Measurements from ENCODE around the gene ESPNL.
A peak's percentile ranks its signal among the peaks of the same experiment; 100 is the strongest.

The ESPNL gene

GRCh38 chr2:238159661-238160205 lies 59.6 kb downstream of the ESPNL start:
- peak overlapping the region in 4 of 7 experiments; percentile 22 to 59 (median 50) for H3K4me3 ChIP-seq (ENCODE audit: control insufficient read depth in 1 of 7, extremely low read depth in 1 of 7, insufficient read depth in 4 of 7, low read depth in 2 of 7, low read length in 6 of 7)
- ChIA-PET CTCF (interaction anchor here (0.8 to 4.3 kb wide), 4 partner anchors 15 to 181 kb away, joined by 3 to 16 read pairs (median 4); no protein-coding TSS in a partner anchor), POLR2A (interaction anchor here (1.0 kb wide), 1 partner anchor 99 kb away, joined by 4 read pairs; no protein-coding TSS in a partner anchor)
- peaks cover 2 to 26% (median 24%) of the 10 kb centered on the region in 4 experiments for H3K4me1 ChIP-seq (ENCODE audit: control extremely low read depth in 1 of 4, control insufficient read depth in 4 of 4, insufficient read depth in 4 of 4, low read length in 3 of 4)
- WGBS (ENCODE audit: insufficient coverage): 40% methylated on average over 8 of the region's 10 CpGs
- no peaks in the 10 kb centered on the region for H3K9me3 ChIP-seq (ENCODE audit: control extremely low read depth in 1 of 5, control insufficient read depth in 4 of 5, insufficient read depth in 2 of 5, low read depth in 1 of 5, low read length in 4 of 5)
- DNase-seq: no peak
- H3K36me3 ChIP-seq (ENCODE audit: control insufficient read depth in 4 of 4, insufficient read depth in 4 of 4, low read length in 3 of 4): no peaks in the 10 kb centered on the region
- no peak overlapping the region for H3K27ac ChIP-seq (ENCODE audit: insufficient read depth in 1 of 2, low read depth in 1 of 2, low read length in 2 of 2, poor library complexity in 1 of 2, severe bottlenecking in 2 of 2)
- peaks cover 0 to 62% (median 21%) of the 10 kb centered on the region in 5 experiments for H3K27me3 ChIP-seq (replicated peaks in 2 of 5; ENCODE audit: control insufficient read depth in 4 of 5, insufficient read depth in 5 of 5, low read length in 4 of 5)

- Histone ChIP-seq H3K4me1 (ENCODE audit: control extremely low read depth in 1 of 4, control insufficient read depth in 4 of 4, insufficient read depth in 4 of 4, low read length in 3 of 4) (peaks cover 2 to 26% (median 24%) of the 10 kb centered on the region in 4 experiments), H3K36me3 (ENCODE audit: control insufficient read depth in 4 of 4, insufficient read depth in 4 of 4, low read length in 3 of 4) (no peaks in the 10 kb centered on the region), H3K4me3 (ENCODE audit: control insufficient read depth in 1 of 7, extremely low read depth in 1 of 7, insufficient read depth in 4 of 7, low read depth in 2 of 7, low read length in 6 of 7) (peak overlapping the region in 3 of 7 experiments; percentile 22 to 59 (median 26)), H3K9me3 (ENCODE audit: control extremely low read depth in 1 of 5, control insufficient read depth in 4 of 5, insufficient read depth in 2 of 5, low read depth in 1 of 5, low read length in 4 of 5) (no peaks in the 10 kb centered on the region), H3K27me3 (replicated peaks in 2 of 5; ENCODE audit: control insufficient read depth in 4 of 5, insufficient read depth in 5 of 5, low read length in 4 of 5) (peaks cover 0 to 69% (median 21%) of the 10 kb centered on the region in 5 experiments), H3K27ac (ENCODE audit: insufficient read depth in 1 of 2, low read depth in 1 of 2, low read length in 2 of 2, poor library complexity in 1 of 2, severe bottlenecking in 2 of 2) (no peak overlapping the region)
- POLR2A ChIA-PET: interaction anchor here (1.0 kb wide), 1 partner anchor 98 kb away, joined by 4 read pairs; no protein-coding TSS in a partner anchor
- peak in 2 of 3 donors; percentile 36 to 48 for DNase-seq
- CTCF ChIA-PET: interaction anchor here (0.8 to 4.3 kb wide), 6 partner anchors 14 to 182 kb away, joined by 3 to 16 read pairs (median 4); no protein-coding TSS in a partner anchor
- 57% methylated on average over 17 of the region's 23 CpGs for WGBS (ENCODE audit: insufficient coverage)
These were observed 60.3 kb downstream of the ESPNL start for GRCh38 chr2:238160206-238161129.

DNA sequence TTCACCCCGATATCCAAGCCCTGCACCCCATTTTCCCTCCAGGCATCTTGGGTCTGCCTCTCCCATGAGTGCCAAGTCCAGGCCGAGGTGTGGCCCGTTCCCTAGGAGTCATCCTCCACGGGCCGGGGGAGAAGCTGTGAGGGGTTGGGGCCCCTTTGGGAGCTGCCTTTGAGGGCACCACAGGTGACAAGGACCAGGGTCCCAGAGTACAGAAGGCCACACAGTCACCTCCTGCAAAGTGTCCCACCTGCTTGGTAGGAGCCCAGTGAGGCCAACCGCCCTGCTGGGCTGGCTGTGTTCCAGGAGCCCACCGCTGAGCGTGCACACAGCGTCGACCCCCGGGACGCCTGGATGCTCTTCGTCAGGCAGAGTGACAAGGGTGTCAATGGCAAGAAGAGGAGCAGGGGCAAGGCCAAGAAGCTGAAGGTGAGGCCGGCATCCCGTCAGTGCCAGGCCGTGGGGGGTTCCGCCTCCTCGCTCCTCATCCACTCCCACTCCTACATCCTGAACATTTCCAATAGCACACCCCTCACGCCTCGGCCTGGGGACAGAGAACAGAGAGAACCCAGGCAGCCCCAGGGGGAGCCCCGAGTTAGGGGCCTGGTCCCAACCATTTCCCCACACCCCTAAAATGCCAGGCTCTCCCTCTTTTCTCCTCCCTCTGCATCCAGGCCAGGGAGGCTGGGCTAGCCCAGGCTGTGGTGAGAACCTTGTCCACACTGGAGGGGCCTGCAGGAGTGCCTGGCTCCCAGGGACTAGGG lies 61.3 kb downstream of the ESPNL start:
- DNase-seq: no peak
- H3K4me3 ChIP-seq (ENCODE audit: control insufficient read depth in 1 of 7, extremely low read depth in 1 of 7, insufficient read depth in 4 of 7, low read depth in 2 of 7, low read length in 6 of 7): no peak overlapping the region
- H3K36me3 ChIP-seq (ENCODE audit: control insufficient read depth in 4 of 4, insufficient read depth in 4 of 4, low read length in 3 of 4): no peaks in the 10 kb centered on the region
- no peak overlapping the region for H3K27ac ChIP-seq (ENCODE audit: insufficient read depth in 1 of 2, low read depth in 1 of 2, low read length in 2 of 2, poor library complexity in 1 of 2, severe bottlenecking in 2 of 2)
- no peaks in the 10 kb centered on the region for H3K9me3 ChIP-seq (ENCODE audit: control extremely low read depth in 1 of 5, control insufficient read depth in 4 of 5, insufficient read depth in 2 of 5, low read depth in 1 of 5, low read length in 4 of 5)
- POLR2A ChIA-PET: no interaction called here
- CTCF ChIA-PET: interaction anchor here (0.9 to 4.3 kb wide), 3 partner anchors 93 to 102 kb away, joined by 4 to 16 read pairs (median 4); no protein-coding TSS in a partner anchor
- peaks cover 2 to 26% (median 24%) of the 10 kb centered on the region in 4 experiments for H3K4me1 ChIP-seq (ENCODE audit: control extremely low read depth in 1 of 4, control insufficient read depth in 4 of 4, insufficient read depth in 4 of 4, low read length in 3 of 4)
- 98% methylated on average over 14 of the region's 21 CpGs for WGBS (ENCODE audit: insufficient coverage)
- peaks cover 0 to 73% (median 21%) of the 10 kb centered on the region in 5 experiments for H3K27me3 ChIP-seq (replicated peaks in 2 of 5; ENCODE audit: control insufficient read depth in 4 of 5, insufficient read depth in 5 of 5, low read length in 4 of 5)

DNA sequence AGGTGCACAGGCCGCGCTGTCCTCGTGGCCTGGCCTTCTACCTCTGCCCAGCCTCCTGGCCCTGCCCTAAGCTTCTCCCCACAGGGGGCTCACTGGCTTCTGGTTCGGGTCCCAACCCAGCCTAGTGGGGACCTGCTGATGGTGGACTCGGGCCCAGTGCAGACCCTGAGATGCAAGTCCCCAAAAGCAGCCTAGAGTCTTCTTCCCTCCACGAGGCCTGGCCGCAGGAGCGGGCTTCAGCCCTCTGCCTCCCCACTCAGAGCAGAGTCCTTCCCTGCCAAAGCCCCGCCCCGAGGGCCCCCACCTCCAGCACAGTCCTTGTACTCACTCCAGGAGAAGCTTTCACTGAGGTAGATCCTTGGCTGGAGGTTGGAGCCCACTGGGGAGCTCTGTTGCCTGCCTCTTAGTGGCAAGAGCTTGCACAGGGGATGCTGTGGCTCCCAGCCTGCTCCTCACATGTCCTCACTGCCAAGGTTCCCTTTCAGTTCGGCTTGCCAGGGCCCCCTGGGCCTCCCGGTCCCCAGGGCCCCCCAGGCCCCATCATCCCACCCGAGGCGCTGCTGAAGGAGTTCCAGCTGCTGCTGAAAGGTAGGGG lies 62.2 kb downstream of the ESPNL start:
- CTCF ChIA-PET: interaction anchor here (4.3 kb wide), 1 partner anchor 101 kb away, joined by 16 read pairs; no protein-coding TSS in a partner anchor
- 95% methylated on average over 13 of the region's 14 CpGs for WGBS (ENCODE audit: insufficient coverage)

GRCh38 chr2:238162846-238163441 lies 62.8 kb downstream of the ESPNL start:
- peaks cover 2 to 26% (median 24%) of the 10 kb centered on the region in 4 experiments for H3K4me1 ChIP-seq (ENCODE audit: control extremely low read depth in 1 of 4, control insufficient read depth in 4 of 4, insufficient read depth in 4 of 4, low read length in 3 of 4)
- CTCF ChIA-PET: interaction anchor here (4.3 kb wide), 1 partner anchor 101 kb away, joined by 16 read pairs; no protein-coding TSS in a partner anchor
- peaks cover 0 to 4% (median 3%) of the 10 kb centered on the region in 4 experiments for H3K36me3 ChIP-seq (ENCODE audit: control insufficient read depth in 4 of 4, insufficient read depth in 4 of 4, low read length in 3 of 4)
- DNase-seq: no peak
- peak overlapping the region in 3 of 7 experiments; percentile 50 to 54 (median 52) for H3K4me3 ChIP-seq (ENCODE audit: control insufficient read depth in 1 of 7, extremely low read depth in 1 of 7, insufficient read depth in 4 of 7, low read depth in 2 of 7, low read length in 6 of 7)
- peaks cover 0 to 73% (median 21%) of the 10 kb centered on the region in 5 experiments for H3K27me3 ChIP-seq (replicated peaks in 2 of 5; ENCODE audit: control insufficient read depth in 4 of 5, insufficient read depth in 5 of 5, low read length in 4 of 5)
- no peak overlapping the region for H3K27ac ChIP-seq (ENCODE audit: insufficient read depth in 1 of 2, low read depth in 1 of 2, low read length in 2 of 2, poor library complexity in 1 of 2, severe bottlenecking in 2 of 2)
- 58% methylated on average over 13 of the region's 15 CpGs for WGBS (ENCODE audit: insufficient coverage)
- no peaks in the 10 kb centered on the region for H3K9me3 ChIP-seq (ENCODE audit: control extremely low read depth in 1 of 5, control insufficient read depth in 4 of 5, insufficient read depth in 2 of 5, low read depth in 1 of 5, low read length in 4 of 5)
- POLR2A ChIA-PET: no interaction called here

More for the DNA sequence above, 62.2 kb downstream of the ESPNL start:
- DNase-seq: no peak
- Histone ChIP-seq H3K4me3 (ENCODE audit: control insufficient read depth in 1 of 7, extremely low read depth in 1 of 7, insufficient read depth in 4 of 7, low read depth in 2 of 7, low read length in 6 of 7) (no peak overlapping the region), H3K4me1 (ENCODE audit: control extremely low read depth in 1 of 4, control insufficient read depth in 4 of 4, insufficient read depth in 4 of 4, low read length in 3 of 4) (peaks cover 2 to 26% (median 24%) of the 10 kb centered on the region in 4 experiments), H3K27me3 (replicated peaks in 2 of 5; ENCODE audit: control insufficient read depth in 4 of 5, insufficient read depth in 5 of 5, low read length in 4 of 5) (peaks cover 0 to 73% (median 21%) of the 10 kb centered on the region in 5 experiments), H3K9me3 (ENCODE audit: control extremely low read depth in 1 of 5, control insufficient read depth in 4 of 5, insufficient read depth in 2 of 5, low read depth in 1 of 5, low read length in 4 of 5) (no peaks in the 10 kb centered on the region), H3K27ac (ENCODE audit: insufficient read depth in 1 of 2, low read depth in 1 of 2, low read length in 2 of 2, poor library complexity in 1 of 2, severe bottlenecking in 2 of 2) (no peak overlapping the region), H3K36me3 (ENCODE audit: control insufficient read depth in 4 of 4, insufficient read depth in 4 of 4, low read length in 3 of 4) (no peaks in the 10 kb centered on the region)
- POLR2A ChIA-PET: no interaction called here

All from common myeloid progenitor, CD34-positive (primary cell).